HT-29 (cell line): ENCODE data around the gene CTSO. TPM values are rescaled to one million over a fixed set of nuclear protein-coding genes. Genes with fewer than 3 reads are reported as not detected.
A peak's percentile ranks its signal among the peaks of the same experiment; 100 is the strongest.
"Not testable (repeated sequence)": the region's sequence is repeated elsewhere in the genome, so short reads cannot be mapped to it uniquely, and the experiment has no call there.

Experiments
- DNase-seq: peaks from one replicate; pipeline ENCODE4 v3.0.0-alpha.2; 2015; ENCODE audit warnings: low spot score
- total RNA-seq: library from RNA; depleted of rRNA; stranded (reverse); fragments of >200 nt; shearing (Covaris generic); gene quantifications from 2 replicates; pipeline ENCODE4 v1.2.3, GENCODE V29; 2014

CTSO gene
- total RNA-seq, 1 experiment from 2014 or later = 1.3 TPM

- no peak for DNase-seq
Observed at GRCh38 chr4:155908187-155909139, 45.2 kb downstream of the CTSO start.

GRCh38 chr4:155907556-155907955, 46.1 kb downstream of the CTSO start:
- DNase-seq = no peak

- peak; percentile 41 for DNase-seq
Observed at GRCh38 chr4:155906554-155907247, 47.0 kb downstream of the CTSO start.

GRCh38 chr4:155904331-155904730, 49.3 kb downstream of the CTSO start:
- DNase-seq = no peak

GRCh38 chr4:155903453-155903852, 50.2 kb downstream of the CTSO start, which contains the start of gene TDO2:
TSS of gene TDO2 (plus strand) at chr4:155903696. CDS start at chr4:155903759, 63 bp downstream.
- DNase-seq = no peak

GRCh38 chr4:155901013-155901412, 52.7 kb downstream of the CTSO start:
- no peak for DNase-seq

GRCh38 chr4:155900381-155900780, 53.3 kb downstream of the CTSO start:
- no peak for DNase-seq

GRCh38 chr4:155899891-155900290, 53.8 kb downstream of the CTSO start:
- no peak for DNase-seq

GRCh38 chr4:155898371-155898770, 55.3 kb downstream of the CTSO start:
- not testable (repeated sequence) for DNase-seq

- no peak for DNase-seq
Observed at GRCh38 chr4:155891058-155891457, 62.6 kb downstream of the CTSO start.

- no peak for DNase-seq
Observed at GRCh38 chr4:155889946-155890345, 63.7 kb downstream of the CTSO start.

- DNase-seq = no peak
Observed at GRCh38 chr4:155889031-155889793, 64.5 kb downstream of the CTSO start.

GRCh38 chr4:155887847-155888570, 65.7 kb downstream of the CTSO start:
- DNase-seq = no peak

- DNase-seq = no peak
Observed at GRCh38 chr4:155887045-155887444, 66.6 kb downstream of the CTSO start.

GRCh38 chr4:155885666-155886065, 68.0 kb downstream of the CTSO start:
- no peak for DNase-seq

GRCh38 chr4:155883895-155884294, 69.8 kb downstream of the CTSO start:
- no peak for DNase-seq

GRCh38 chr4:155881555-155881954, 72.1 kb downstream of the CTSO start:
- DNase-seq = no peak

GRCh38 chr4:155879767-155880166, 73.9 kb downstream of the CTSO start:
- DNase-seq = no peak

- DNase-seq = no peak
Observed at GRCh38 chr4:155878611-155879010, 75.1 kb downstream of the CTSO start.

- peak; percentile 45 for DNase-seq
Observed at GRCh38 chr4:155877971-155878370, 75.7 kb downstream of the CTSO start.

- no peak for DNase-seq
Observed at GRCh38 chr4:155875878-155876277, 77.8 kb downstream of the CTSO start.
